GM12878 (cell line): Measurements from ENCODE around the gene HAND2. TPM values are rescaled to one million over a fixed set of nuclear protein-coding genes. Genes with fewer than 3 reads are reported as not detected.

Experiments
- ATAC-seq: fragments of 200-7000 bp; cut with Tn5 transposase; 3 replicates; pipeline ENCODE4 v1.9.1; 2020; ENCODE audit warnings: mild to moderate bottlenecking, moderate library complexity
- BruUV-seq: library from RNA; stranded (reverse); fragments of 400-500 nt; replicated peaks from 2 replicates; lab custom pipeline; 2021; lab: Mats Ljungman, UMichigan
- CTCF ChIA-PET: fragments of 300-600 bp; sonication (Branson Sonifier 250); formaldehyde crosslinking; extraction: SDS; loops from one replicate; lab custom pipeline; 2021; ENCODE audit warnings: inconsistent platforms; lab: Yijun Ruan, JAX
- POLR2A ChIA-PET: fragments of 350-600 bp; formaldehyde crosslinking; extraction: SDS; loops from one replicate; lab custom pipeline; 2021; ENCODE audit warnings: inconsistent platforms; lab: Charles Lee
- RAD21 ChIA-PET: fragments of 300-600 bp; sonication (Branson Sonifier 250); formaldehyde crosslinking; loops from one replicate; lab custom pipeline; 2023; ENCODE audit warnings: antibody characterized with exemption; ENCODE audit not compliant: unreplicated experiment; lab: Charles Lee
- SMC1A ChIA-PET: fragments of 300-600 bp; sonication (Branson Sonifier 250); formaldehyde crosslinking; loops from one replicate; lab custom pipeline; 2023; ENCODE audit not compliant: unreplicated experiment, uncharacterized antibody; lab: Charles Lee
- DNase-seq: peaks from one replicate; pipeline ENCODE4 v3.0.0-alpha.2; 2011; ENCODE audit warnings: low read depth, low spot score
- FAIRE-seq: peaks from 3 replicates; lab custom pipeline; 2011; peaks lifted over from hg19 to GRCh38; lab: Jason Lieb, UNC
- H2AFZ ChIP-seq: 2 replicates; pipeline ENCODE4 v1.6.0; 2011; ENCODE audit warnings: low read depth, low read length, control low read depth; ENCODE audit not compliant: control insufficient read depth
- H3K27ac ChIP-seq: 2 replicates; pipeline ENCODE4 v1.5.1; 2011; ENCODE audit warnings: control low read depth; ENCODE audit not compliant: control insufficient read depth, insufficient read depth
- H3K27me3 ChIP-seq, 2 experiments: replicated peaks in 1 of 2; 2 replicates each; pipeline versions ENCODE4 v1.6.0 to v1.6.1; 2011; ENCODE audit warnings: low read length in 1 of 2; ENCODE audit not compliant: control insufficient read depth in 2 of 2, insufficient read depth in 2 of 2
- H3K36me3 ChIP-seq, 2 experiments: 2 replicates each; pipeline ENCODE4 v1.5.1; 2011; ENCODE audit warnings: low read length in 1 of 2; ENCODE audit not compliant: control insufficient read depth in 2 of 2, insufficient read depth in 2 of 2
- H3K4me1 ChIP-seq: 2 replicates; pipeline ENCODE4 v1.6.1; 2011; ENCODE audit warnings: mild to moderate bottlenecking, low read length, moderate library complexity, mixed read lengths; ENCODE audit not compliant: control insufficient read depth, insufficient read depth
- H3K4me2 ChIP-seq: 2 replicates; pipeline ENCODE4 v1.6.0; 2011; ENCODE audit warnings: control low read depth; ENCODE audit not compliant: control insufficient read depth, insufficient read depth
- H3K4me3 ChIP-seq: fragments of 200-600 bp; sonication (generic); 2 replicates; pipeline ENCODE4 v1.5.1; 2016
- H3K79me2 ChIP-seq: 2 replicates; pipeline ENCODE4 v1.6.0; 2011; ENCODE audit warnings: low read length; ENCODE audit not compliant: control insufficient read depth, insufficient read depth
- H3K9ac ChIP-seq: 2 replicates; pipeline ENCODE4 v1.8.0; 2011; ENCODE audit warnings: low read length, control low read depth, mixed read lengths; ENCODE audit not compliant: control insufficient read depth, insufficient read depth
- H3K9me3 ChIP-seq: replicated peaks from 3 replicates; pipeline ENCODE4 v1.5.1; 2011; ENCODE audit warnings: mild to moderate bottlenecking, low read length; ENCODE audit not compliant: control insufficient read depth, insufficient read depth
- H4K20me1 ChIP-seq: 2 replicates; pipeline ENCODE4 v1.6.0; 2011; ENCODE audit not compliant: control insufficient read depth, insufficient read depth
- CREM ChIP-seq: IDR thresholded peaks from 2 replicates; pipeline ENCODE4 v1.6.1; 2014; ENCODE audit warnings: antibody characterized with exemption, low read depth
- KLF5 ChIP-seq: fragments of 450-650 bp; IDR thresholded peaks from 2 replicates; pipeline ENCODE4 v1.6.1; 2014; ENCODE audit warnings: mild to moderate bottlenecking; ENCODE audit not compliant: partially characterized antibody
- MEF2B ChIP-seq: fragments of 450-650 bp; IDR thresholded peaks from 2 replicates; pipeline ENCODE4 v1.6.1; 2018; ENCODE audit warnings: mild to moderate bottlenecking, moderate library complexity; ENCODE audit not compliant: partially characterized antibody, poor library complexity, severe bottlenecking
- MTA2 ChIP-seq: fragments of 450-650 bp; IDR thresholded peaks from 2 replicates; pipeline ENCODE4 v1.6.1; 2016; ENCODE audit warnings: low read depth, mild to moderate bottlenecking, moderate library complexity
- PML ChIP-seq: IDR thresholded peaks from 2 replicates; pipeline ENCODE4 v1.6.1; 2012; ENCODE audit warnings: low read length, inconsistent platforms
- POLR2AphosphoS2 ChIP-seq: IDR thresholded peaks from 2 replicates; pipeline ENCODE4 v1.6.1; 2011; ENCODE audit warnings: low read depth, mild to moderate bottlenecking, low read length, improper control_type of control experiment, moderate library complexity
- RELA ChIP-seq: fragments of 450-650 bp; IDR thresholded peaks from 2 replicates; pipeline ENCODE4 v1.8.0; 2014; ENCODE audit warnings: borderline replicate concordance; ENCODE audit not compliant: partially characterized antibody
- SP1 ChIP-seq: IDR thresholded peaks from one replicate; pipeline ENCODE4 v1.6.1; 2011; ENCODE audit warnings: low read depth, low read length
- TBL1XR1 ChIP-seq: IDR thresholded peaks from 2 replicates; pipeline ENCODE4 v1.6.1; 2012; ENCODE audit warnings: low read depth, low read length, improper control_type of control experiment
- TCF3 ChIP-seq: IDR thresholded peaks from 2 replicates; pipeline ENCODE4 v1.6.1; 2012; ENCODE audit warnings: low read depth, mild to moderate bottlenecking, low read length, borderline replicate concordance; ENCODE audit not compliant: insufficient read depth
- WRNIP1 ChIP-seq: IDR thresholded peaks from 2 replicates; pipeline ENCODE4 v1.6.1; 2011; ENCODE audit warnings: low read depth, low read length, improper control_type of control experiment, borderline replicate concordance
- WGBS: methylation state at CpG from one replicate; pipeline ENCODE4 v1.1.6; 2016; ENCODE audit warnings: low lambda C conversion rate; ENCODE audit not compliant: insufficient replicate concordance, insufficient coverage; ENCODE audit errors: missing lambda C conversion rate; 5-methylcytosine and 5-hydroxymethylcytosine counted together
- in situ Hi-C: fragments of 300-500 bp; cut with MboI; formaldehyde crosslinking; loops from 9 replicates; pipeline ENCODE4 v1.14.3; 2018; ENCODE audit warnings: mixed read lengths
- intact Hi-C: fragments of 100-400 bp; cut with micrococcal nuclease; formaldehyde crosslinking; loops from one replicate; pipeline ENCODE4 v1.14.2; 2022; ENCODE audit not compliant: unreplicated experiment
- polyA plus RNA-seq, 11 experiments: library from polyadenylated mRNA; depleted of rRNA in 4 of 11; unstranded in 6 of 11; stranded (reverse) in 5 of 11; fragments of >200 nt; fragmentation: Nextera tagmentation in 4 of 11; fragmentation: Illumina TruSeq in 1 of 11; extraction: Ambion mirVana in 4 of 11; extraction: Trizol in 1 of 11; gene quantifications; 1 replicate in 1 of 11; 2 replicates in 10 of 11; pipeline versions ENCODE4 v1.2.1 to v1.2.3, GENCODE V29; 2011 to 2016; ENCODE audit warnings: inconsistent platforms in 2 of 11, missing spikeins in 2 of 11, low read depth in 1 of 11
- total RNA-seq, 4 experiments: library from RNA; depleted of rRNA in 3 of 4; stranded (reverse); fragments of >200 nt in 3 of 4; fragmentation: Illumina TruSeq in 1 of 4; extraction: Trizol in 1 of 4; gene quantifications; 2 replicates each; pipeline versions ENCODE4 v1.2.1 to v1.2.3, GENCODE V29; 2013 to 2021
- TF ChIP-seq, protein P1 (sequence below): fragments of 150-350 bp; IDR thresholded peaks from 2 replicates; pipeline ENCODE4 v1.6.1; 2014; ENCODE audit warnings: mild to moderate bottlenecking, low read depth, low read length
- TF ChIP-seq, protein P2 (sequence below): IDR thresholded peaks from 2 replicates; pipeline ENCODE4 v1.6.1; 2011; ENCODE audit warnings: mild to moderate bottlenecking, low read depth, low read length, moderate library complexity; ENCODE audit not compliant: insufficient replicate concordance
- TF ChIP-seq, protein P3 (sequence below): IDR thresholded peaks from 2 replicates; pipeline ENCODE4 v1.6.1; 2011; ENCODE audit warnings: borderline replicate concordance, low read depth, mild to moderate bottlenecking, moderate library complexity, low read length; ENCODE audit not compliant: insufficient read depth, poor library complexity, severe bottlenecking

The HAND2 gene
- total and polyA plus RNA-seq, 10 of the 15 experiments (the other 5 are each of a cell fraction or from before 2014, with no cell fraction given) = 0.09 TPM; not detected in 9

DNA sequence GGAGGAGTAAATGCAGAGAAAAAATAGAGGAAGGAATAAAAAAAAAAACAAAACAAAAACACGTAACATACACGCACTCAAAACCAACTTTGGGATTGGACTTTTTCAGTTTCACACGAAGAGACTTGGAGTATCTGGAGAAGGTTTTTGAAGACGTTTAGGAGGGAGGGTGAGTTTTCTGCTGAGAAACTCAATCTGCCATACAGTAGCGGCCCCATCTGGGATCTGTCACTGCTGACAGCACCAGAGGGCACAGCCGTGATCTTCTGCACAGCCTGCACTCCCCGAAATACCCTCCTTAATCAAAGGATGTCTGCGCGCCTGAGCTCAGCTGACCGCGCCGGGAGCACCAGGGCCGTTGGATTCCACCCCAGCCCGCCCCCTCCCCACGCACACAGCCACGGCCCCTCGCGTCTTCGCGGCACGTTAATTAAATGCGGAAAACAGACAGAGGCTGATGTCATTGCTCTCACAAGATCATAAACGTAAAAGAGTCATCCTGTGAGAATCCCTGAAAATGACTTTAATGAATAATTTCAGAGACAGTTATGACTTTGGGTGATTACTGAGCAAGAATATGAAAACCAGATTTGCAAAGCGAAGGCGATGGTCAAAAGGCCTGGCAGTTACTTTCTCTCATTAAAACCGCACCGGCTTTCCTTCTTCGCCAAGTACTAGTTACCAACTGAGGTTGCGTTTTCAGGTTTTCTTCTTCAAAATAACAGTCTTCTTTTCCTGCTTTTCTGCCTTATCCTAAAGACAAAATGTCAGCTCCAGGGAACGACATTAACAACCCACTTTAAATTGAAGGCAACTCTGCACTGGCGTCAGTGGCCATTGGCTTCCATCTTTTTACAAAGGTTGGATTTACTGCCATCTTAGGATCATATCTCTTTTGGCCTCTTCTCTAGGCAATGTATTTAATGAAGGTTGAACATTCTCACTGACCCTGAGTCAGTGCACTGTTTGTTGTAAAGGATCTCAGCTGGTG, 10.6 kb downstream of the HAND2 start:
- intact Hi-C loops (no loop called here), in situ Hi-C loops (loop anchor here (25.0 kb wide), 1 partner anchor 793 kb away; no protein-coding TSS in a partner anchor)
- FAIRE-seq (no peak), ATAC-seq (no peak), DNase-seq (no peak)
- Histone ChIP-seq H3K4me2 (no peak overlapping the region), H3K9me3 (no peaks in the 10 kb centered on the region; the same call in 2 of the 3 replicates), H4K20me1 (no peaks in the 10 kb centered on the region), H3K4me1 (no peaks in the 10 kb centered on the region), H2AFZ (no peak overlapping the region), H3K4me3 (no peak overlapping the region), H3K36me3 (no peaks in the 10 kb centered on the region), H3K27ac (no peak overlapping the region), H3K9ac (no peak overlapping the region), H3K79me2 (no peaks in the 10 kb centered on the region), H3K27me3 (peaks cover 9 to 34% of the 10 kb centered on the region in 2 experiments)
- no TSS peak for BruUV-seq
- WGBS = 38% methylated on average over 31 of the region's 31 CpGs
- TF ChIP-seq TBL1XR1 (no peak), SP1 (no peak), WRNIP1 (no peak), POLR2AphosphoS2 (no peak), TCF3 (no peak), KLF5 (no peak), MEF2B (no peak), CREM (no peak), MTA2 (no peak), PML (no peak), RELA (no peak)
- TF ChIP-seq, protein P1, sequence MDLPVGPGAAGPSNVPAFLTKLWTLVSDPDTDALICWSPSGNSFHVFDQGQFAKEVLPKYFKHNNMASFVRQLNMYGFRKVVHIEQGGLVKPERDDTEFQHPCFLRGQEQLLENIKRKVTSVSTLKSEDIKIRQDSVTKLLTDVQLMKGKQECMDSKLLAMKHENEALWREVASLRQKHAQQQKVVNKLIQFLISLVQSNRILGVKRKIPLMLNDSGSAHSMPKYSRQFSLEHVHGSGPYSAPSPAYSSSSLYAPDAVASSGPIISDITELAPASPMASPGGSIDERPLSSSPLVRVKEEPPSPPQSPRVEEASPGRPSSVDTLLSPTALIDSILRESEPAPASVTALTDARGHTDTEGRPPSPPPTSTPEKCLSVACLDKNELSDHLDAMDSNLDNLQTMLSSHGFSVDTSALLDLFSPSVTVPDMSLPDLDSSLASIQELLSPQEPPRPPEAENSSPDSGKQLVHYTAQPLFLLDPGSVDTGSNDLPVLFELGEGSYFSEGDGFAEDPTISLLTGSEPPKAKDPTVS = no peak
- TF ChIP-seq, protein P2, sequence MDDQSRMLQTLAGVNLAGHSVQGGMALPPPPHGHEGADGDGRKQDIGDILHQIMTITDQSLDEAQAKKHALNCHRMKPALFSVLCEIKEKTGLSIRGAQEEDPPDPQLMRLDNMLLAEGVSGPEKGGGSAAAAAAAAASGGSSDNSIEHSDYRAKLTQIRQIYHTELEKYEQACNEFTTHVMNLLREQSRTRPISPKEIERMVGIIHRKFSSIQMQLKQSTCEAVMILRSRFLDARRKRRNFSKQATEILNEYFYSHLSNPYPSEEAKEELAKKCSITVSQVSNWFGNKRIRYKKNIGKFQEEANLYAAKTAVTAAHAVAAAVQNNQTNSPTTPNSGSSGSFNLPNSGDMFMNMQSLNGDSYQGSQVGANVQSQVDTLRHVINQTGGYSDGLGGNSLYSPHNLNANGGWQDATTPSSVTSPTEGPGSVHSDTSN = no peak
- TF ChIP-seq, protein P3, sequence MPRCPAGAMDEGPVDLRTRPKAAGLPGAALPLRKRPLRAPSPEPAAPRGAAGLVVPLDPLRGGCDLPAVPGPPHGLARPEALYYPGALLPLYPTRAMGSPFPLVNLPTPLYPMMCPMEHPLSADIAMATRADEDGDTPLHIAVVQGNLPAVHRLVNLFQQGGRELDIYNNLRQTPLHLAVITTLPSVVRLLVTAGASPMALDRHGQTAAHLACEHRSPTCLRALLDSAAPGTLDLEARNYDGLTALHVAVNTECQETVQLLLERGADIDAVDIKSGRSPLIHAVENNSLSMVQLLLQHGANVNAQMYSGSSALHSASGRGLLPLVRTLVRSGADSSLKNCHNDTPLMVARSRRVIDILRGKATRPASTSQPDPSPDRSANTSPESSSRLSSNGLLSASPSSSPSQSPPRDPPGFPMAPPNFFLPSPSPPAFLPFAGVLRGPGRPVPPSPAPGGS = no peak
- ChIA-PET RAD21 (no interaction called here), POLR2A (no interaction called here), SMC1A (no interaction called here), CTCF (no interaction called here)
